HG03520 (cell line): ENCODE measurements around the gene TMEM30B.
A peak's percentile ranks its signal among the peaks of the same experiment; 100 is the strongest.
"Not testable (repeated sequence)": the region's sequence is repeated elsewhere in the genome, so short reads cannot be mapped to it uniquely, and the experiment has no call there.

ENCODE experiments used
- ATAC-seq: cut with Tn5 transposase; IDR thresholded peaks from one replicate; pipeline ENCODE4 v1.9.1; 2021; ENCODE audit warnings: mild to moderate bottlenecking, moderate library complexity; ENCODE audit not compliant: unreplicated experiment

Gene TMEM30B

DNA sequence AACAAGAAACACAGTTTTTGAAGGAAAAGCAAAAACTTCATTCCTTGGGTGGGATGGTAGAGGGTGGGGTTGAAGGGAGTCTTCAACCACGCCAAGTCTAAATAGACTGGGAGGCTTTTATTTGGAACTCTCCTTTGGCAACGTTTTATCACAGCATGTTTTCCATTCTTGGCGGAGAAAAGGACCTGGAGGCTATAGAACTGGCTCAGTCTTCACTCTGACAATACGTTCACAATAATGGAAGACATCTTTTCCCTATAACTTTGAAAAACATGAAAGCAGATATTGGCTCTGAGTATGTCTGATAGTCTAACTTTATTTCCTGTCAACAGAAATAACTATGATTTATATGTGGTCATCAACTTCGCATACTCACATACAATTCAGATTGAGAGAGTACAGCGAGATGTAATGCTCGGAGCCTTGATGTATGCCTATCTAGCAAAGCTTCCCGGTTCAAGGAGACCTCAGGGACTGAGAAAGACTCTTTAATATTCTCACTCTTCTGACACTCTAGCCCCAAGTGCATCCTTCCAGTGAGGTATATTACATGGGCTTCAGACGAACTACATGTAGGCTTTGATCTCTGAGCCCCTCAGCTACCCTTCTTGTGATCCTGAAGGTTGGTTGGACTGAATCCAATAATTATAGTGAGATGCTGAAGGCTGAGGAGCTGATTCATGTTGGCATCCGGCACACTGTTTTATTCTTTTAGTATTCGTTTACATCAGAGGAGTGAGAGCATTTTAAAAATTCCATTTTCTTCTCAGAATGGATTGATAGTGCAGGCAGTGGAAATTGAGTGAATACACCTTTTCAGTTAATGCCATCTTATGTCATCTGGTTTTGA, 14.0 kb downstream of the TMEM30B start:
- no peak for ATAC-seq

GRCh38 chr14:61266436-61266835, 14.7 kb downstream of the TMEM30B start:
- ATAC-seq, result no peak

- ATAC-seq, result no peak
These were observed 16.5 kb downstream of the TMEM30B start for GRCh38 chr14:61264651-61265050.

GRCh38 chr14:61264010-61264571, 17.0 kb downstream of the TMEM30B start:
- ATAC-seq, result no peak

- ATAC-seq, result no peak
These were observed 19.1 kb downstream of the TMEM30B start for GRCh38 chr14:61262082-61262481.

DNA sequence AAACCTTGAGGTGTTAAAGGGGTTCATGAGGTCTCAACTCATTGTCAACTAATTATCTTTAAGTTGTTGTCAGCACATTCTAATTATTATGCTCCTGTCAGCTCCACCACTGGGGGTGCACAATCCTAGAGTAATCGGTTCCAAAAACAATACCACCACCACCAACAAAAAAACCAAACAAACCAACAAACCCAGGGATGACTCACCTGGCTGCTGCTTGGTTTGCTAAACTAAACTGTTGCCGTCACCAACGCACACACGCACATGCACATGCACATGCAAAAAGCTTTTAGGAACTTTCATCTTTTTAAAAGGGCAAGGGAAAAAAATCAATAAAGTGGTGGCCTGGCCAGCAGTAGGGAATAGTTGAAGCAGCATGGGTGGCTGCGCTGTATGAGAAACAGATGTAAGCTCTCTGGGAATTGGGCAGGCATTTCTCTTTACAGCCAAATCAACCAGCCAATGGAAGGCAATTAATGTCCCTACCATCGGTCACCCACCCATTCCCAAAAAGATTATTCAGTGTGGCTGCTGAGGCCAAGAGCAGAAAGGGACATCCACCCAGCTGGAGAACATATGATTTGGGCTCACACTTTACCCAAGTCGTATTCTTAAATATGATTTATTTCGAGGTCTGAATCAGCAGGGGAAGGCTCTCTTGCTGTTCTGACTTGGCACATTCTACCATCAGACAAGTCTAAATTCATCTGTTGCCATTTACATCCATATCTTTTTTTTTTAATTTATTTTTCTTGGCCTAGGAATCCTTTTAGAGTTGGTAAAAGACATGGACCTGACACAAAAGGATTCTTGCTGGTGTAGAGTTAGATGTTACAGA, 20.0 kb downstream of the TMEM30B start:
- ATAC-seq, result no peak

DNA sequence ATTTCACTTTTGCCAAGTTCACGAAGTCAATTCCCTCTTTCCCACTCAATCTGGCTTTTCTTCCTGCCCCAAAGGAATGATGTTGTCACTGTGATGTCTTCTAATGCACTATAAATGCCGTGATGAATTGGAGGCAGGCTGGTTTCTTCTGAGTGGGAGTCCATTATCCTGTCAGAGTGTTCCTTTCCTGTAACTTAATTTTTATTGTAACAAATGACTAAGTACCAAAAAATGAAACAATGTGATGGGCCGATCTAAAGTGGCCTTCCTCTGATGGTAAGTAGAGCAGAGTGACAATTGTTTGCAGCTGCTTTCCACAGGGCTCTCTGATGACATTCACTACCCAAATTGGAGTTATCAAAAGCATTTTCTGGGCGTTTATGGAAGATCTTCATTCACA, 22.2 kb downstream of the TMEM30B start:
- ATAC-seq, result no peak

DNA sequence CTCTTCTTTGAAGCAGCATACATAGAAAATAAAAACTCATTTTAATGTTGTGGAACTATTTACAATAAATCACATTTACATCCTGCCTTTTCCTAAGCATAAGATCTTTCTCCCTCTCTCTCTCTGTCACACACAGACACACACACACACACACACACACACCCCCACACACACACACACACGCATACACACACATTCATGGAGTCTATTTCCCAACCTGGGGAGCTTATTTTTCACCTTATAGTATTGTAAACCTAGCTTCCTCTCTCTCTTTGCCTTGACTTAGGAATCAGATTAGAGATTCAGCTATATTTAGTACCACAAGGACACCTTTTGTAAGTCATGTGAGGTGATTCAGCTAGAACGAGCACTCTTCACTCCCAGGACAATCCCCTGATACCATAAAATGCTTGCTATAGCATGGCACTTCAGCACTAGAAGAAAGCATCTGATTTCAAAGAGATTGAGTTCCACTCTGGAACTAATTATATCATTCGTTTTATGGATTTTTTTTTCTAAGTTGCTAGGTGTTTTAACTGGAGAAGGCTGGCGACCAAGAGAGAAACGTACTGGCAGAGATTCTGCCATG, 23.6 kb downstream of the TMEM30B start:
- no peak for ATAC-seq

GRCh38 chr14:61256826-61257468, 24.2 kb downstream of the TMEM30B start:
- no peak for ATAC-seq

DNA sequence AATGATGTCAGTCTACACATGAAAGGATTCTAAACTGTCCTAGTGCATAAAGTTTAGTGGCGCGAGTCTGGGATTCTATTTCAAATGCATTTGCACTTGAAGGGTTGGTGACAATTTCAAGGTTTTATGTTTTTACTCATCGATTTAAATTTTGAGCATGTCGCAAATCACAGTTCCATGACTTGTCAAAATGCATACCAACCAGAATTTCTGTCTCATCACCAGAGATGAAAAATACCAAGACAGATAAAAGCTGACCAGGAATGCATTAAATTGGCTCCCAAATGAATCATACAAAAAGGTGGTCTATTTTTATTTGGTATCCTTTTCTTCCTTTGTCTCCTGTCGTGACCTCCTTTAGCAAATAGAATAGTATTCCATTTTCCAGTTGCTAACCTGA, 25.2 kb downstream of the TMEM30B start:
- ATAC-seq, result no peak

GRCh38 chr14:61254808-61255526, 26.2 kb downstream of the TMEM30B start:
- ATAC-seq, result no peak

DNA sequence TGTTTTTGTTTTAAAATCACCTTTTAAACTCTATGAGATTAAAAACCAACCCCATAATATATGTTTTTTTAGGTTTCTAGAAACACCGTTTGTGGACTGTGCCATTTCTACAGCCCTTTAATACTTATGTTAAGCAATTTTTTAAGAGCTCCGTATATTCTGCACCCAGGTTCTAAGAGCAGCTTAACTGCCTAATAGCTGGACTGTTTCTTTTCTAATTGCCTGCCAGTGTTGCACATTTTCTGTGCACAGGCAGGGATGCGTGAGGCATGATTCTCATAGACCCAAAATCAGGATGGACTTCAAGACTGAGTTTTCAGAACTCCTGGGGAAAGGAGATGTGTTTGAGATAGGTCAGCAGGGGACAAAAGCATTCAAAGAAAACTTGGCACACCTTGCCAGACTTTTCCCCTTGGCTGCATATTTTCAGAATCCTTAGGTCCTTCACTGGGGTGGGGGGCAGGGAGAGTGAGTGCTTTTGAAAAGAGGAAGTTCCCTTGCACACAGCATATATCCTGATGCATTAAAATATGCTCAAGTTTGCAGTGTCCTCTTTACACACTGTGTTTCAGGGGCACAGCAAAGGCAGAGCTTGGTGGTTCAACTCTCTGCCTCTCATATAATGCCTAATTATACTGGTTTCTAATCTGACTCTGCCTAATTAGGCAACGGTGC, 27.9 kb downstream of the TMEM30B start:
- no peak for ATAC-seq

DNA sequence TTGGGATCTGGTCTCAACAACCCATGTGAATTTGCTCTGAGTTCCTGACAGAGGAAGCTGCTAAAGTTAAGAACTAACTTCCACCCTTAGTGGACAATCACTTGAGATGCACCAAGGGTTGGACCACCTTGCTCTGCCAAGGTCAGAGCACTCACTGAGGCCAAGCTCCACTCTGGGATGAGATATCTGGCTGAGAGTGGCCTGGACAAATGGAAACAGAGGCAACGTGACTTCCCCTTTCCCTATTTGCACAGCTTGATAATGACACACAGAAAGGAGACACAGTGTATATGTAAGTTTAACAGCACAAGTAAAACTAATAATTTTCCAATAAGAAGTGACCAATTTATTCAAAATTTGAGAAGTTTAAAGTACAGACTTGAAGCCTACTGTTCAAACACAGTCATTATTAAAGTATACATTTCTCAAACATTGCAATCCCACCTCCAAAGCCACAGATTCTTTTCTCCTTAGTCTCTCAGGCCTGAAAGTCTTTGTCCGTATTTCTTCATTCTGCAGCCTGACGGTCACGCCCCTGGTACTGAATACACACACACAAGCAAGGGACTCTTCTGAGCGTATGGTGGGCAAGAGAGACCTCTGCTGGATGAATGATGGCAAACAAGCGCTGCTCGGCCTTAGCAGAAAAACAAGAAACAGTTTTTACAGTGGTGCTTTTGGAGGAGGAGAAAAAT, 28.6 kb downstream of the TMEM30B start:
- peak; percentile 94 for ATAC-seq

GRCh38 chr14:61250063-61250462, 31.1 kb downstream of the TMEM30B start:
- no peak for ATAC-seq

DNA sequence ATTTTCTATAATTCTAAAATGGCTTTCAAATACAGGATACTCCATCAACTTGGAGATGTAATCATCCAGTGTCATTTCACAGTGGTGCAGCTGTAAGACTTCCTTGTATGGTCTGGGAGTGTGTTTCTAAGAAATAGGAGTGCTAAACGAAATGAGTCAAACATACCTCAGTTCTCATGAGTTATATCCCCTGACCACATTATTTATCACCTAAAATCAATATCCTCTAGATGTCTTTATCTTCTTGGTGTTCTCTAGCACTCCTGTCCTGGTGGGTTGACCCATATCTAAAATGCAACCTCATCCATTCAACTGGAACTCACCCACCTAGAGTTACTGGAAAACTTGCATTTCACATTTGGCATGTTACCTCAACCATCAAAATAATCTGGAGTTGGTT, 33.2 kb downstream of the TMEM30B start:
- no peak for ATAC-seq

GRCh38 chr14:61246721-61247120, 34.4 kb downstream of the TMEM30B start:
- no peak for ATAC-seq

- no peak for ATAC-seq
These were observed 37.1 kb downstream of the TMEM30B start for GRCh38 chr14:61244009-61244408.

GRCh38 chr14:61240206-61240605, 40.9 kb downstream of the TMEM30B start:
- ATAC-seq, result no peak

- not testable (repeated sequence) for ATAC-seq
These were observed 41.9 kb downstream of the TMEM30B start for GRCh38 chr14:61239285-61239684.
